OCI-M1 (cell line): ENCODE results near the gene FGGY.
"Not testable (repeated sequence)": the region's sequence is repeated elsewhere in the genome, so short reads cannot be mapped to it uniquely, and the experiment has no call there.

Experiments
- DNase-seq: peaks from one replicate; lab custom pipeline; 2025; lab: John Stamatoyannopoulos, UW

The FGGY gene

DNA sequence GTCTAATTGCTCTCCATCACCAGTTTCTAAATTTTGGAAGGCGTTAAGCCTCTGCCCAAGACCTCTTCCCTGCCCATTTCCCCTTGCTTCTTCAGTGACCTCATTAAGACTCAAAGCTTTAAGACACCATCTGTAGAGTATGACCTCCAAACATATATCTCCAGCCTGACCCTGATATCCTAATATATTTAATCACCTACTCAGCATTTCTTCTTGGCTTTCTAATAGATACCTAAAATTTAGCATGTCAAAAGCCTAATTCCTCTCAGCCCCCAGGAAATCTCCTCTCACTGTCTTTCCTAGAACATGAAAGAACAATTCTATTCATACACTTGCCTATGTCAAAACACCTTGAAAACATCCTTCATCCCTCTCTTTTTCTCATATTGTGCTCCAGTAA, 282.3 kb downstream of the FGGY start:
- DNase-seq = no peak

DNA sequence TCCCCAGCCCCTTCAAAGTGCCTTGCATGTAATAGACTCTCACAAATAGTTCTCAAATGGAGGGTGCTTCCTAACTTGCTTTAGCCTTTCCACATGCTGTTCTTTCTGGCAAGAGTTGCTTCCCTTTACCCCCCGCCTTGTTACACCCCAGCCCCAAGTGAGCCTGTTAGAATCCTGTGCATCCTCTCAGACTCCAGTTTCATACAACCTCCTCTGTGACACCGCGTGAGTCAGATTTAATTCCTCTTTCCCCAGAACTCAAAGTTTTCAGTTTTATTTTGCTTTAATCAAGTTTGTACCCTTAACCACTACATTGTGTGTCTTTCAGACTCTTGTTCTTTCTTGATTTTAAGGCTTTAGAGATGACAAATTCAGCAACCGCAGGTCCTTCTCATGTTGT, 283.4 kb downstream of the FGGY start:
- DNase-seq = no peak

DNA sequence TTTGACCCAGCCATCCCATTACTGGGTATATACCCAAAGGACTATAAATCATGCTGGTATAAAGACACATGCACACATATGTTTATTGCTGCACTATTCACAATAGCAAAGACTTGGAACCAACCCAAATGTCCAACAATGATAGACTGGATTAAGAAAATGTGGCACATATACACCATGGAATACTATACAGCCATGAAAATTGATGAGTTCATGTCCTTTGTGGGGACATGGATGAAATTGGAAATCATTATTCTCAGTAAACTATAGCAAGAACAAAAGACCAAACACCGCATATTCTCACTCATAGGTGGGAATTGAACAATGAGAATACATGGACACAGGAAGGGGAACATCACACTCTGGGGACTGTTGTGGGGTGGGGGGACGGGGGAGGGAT, 295.5 kb downstream of the FGGY start:
- DNase-seq = not testable (repeated sequence)

DNA sequence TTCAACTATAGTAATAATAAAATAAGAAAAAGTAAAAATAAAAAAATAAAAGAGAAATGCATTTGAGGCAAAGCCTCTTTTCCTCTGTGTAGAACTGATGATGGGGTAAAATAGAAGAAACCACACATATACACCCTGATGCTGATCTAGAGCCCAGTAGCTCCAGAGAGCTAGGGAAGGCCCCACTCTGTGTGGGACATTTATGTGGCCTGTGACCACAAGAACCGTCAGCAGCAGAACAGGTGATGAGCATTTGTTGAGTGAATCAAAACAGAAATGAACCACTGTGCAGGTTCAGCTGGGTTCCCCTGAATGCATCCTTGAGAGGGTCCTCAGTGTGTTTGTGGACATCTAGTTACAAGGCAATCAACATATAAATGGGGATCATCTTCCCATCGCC, 296.0 kb downstream of the FGGY start:
- no peak for DNase-seq

DNA sequence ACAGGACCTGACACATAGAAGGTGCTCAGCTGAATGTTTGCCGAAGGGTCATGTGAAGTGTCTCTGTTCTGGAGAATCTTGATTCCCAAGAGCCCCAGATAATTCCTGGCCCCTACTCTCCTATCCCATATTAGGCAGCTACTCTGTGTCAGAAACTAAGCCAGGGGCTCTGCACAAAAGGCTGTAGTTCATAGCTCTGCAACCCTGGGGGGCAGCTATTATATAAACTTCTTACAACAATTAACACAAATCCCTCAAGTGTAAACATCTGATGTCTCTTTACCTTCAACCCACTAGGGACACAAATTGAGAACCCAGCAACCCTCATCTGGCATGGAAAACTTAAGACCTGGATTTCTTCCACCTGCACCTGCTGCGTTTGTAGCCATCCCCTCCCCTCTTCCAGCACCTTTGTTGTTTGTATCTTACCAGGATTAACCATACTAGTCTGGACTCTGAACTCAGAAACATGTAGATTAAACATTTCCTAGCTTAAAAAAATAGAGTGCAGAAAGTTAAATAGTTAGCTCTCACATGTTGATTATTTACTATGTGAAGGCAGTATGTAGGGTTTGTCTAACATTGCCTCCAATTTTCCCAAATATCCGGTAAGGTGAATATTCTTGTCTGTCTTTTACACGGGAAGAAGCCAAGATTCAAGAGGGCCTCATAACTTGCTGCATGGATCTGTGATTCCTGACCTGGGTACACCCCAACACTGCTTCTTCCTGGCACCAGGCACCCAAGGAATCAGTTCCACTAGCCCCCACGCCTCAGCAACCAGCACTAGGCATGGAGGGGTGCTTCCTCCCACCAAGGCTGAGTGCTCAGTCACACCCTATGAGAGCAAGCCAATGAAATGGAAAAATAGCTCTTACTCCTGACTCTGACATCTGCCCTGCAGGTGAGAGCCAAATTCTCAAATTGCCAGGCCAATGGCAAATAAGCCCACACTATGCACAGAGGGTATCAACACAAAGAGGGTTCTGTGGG, 297.2 kb downstream of the FGGY start:
- DNase-seq = no peak

DNA sequence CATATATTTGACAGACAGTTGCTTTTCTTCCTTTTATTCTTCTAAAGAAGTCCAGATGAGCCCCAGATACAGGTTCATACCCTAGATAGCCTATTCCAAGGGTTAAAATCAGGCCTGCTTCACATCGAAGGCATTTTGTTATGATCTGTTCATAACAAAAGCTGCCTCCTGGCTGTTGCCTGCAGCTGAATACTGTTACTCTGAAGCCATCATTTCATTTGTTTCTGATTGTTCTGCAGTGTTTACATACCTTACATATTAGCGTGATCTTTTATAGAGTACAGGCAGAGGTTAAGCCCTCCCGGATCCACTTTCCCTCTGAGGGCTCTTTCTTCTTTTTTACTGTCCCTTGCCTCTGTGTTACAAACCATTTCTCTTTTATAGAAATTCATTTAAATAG, 298.9 kb downstream of the FGGY start:
- no peak for DNase-seq

DNA sequence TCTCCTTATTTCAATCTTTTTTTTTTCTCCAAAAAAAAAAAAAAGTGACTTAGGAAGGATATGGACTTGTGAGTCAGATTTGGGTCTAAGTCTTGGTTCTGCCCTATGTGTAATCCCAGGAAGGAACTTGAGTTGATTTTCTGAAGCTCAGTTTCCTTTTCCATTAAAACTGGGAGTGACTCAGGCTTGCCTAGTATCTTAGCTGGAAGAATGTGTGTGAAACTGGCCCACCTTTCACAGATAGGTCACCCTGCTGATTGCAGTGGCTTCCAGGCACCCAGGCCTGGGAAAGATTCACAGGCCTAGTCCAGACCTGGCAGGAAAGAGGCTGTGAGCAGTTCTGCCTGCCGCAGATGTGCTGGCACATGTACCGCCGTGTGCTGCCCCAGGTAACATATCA, 299.5 kb downstream of the FGGY start:
- DNase-seq = no peak

DNA sequence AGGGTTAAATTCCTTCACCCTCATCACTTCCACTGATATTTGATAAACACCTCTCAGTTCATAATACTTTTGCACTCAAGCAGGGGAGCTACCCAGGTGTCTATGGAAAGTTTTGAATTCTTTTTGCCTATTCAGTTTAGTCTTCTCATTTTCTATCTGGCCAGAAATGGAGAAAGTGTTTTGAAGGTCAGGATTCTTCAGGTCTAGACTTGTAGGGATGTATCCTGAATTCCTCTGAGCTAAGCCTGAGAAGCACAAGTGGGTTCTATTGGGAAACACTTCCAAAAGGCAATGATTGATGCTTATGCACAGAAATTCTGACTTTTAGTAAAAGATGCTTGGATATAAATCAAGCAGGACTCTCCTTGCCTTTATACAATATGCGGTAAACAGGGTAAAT, 300.1 kb downstream of the FGGY start:
- no peak for DNase-seq

DNA sequence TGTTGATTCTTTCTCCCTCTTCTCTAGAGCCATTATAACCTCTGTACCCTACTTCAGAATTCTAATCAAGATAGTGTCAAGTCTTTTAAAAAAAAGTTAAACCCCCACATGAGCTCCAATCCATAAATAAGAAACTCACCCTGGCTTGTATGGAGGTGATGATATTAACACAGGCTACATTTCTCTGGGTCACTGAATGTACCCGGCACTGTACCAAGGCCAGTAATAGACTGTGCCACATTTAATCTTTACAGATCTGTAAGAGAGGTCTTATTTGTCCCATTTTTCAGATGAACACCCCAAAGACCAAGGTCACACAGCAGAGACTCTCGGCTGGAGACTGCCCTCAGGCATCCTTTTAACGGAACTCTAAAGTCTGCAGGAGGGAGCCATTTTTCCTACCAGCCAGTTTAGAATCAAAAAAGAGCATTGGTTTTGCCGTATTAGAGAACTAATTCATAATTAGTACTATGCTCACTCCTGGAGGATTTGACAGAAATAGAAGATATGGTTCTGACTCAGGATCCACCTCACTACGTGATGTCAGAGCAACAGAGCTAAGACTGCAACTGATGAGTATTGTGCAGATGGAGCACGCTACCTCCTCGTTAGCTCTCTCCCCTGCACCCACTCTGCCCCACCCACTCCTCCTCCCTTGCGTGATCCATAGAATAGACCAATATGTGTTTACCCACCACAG, 300.7 kb downstream of the FGGY start:
- no peak for DNase-seq

DNA sequence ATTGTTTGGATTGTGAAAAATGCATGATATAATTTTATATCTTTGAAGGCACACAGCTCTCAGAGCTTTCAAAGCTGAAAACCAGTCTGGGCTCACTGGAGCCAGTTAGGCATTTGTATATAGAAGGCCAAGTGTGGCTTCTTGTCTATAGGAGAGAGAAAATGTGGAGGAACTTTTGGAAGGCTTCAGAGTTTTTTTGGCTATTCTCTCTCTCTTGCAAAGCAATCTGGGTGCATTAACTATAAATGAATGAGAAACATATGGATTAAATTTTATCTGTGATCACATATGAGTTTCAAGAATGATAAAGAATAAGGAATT, 301.2 kb downstream of the FGGY start:
- no peak for DNase-seq

DNA sequence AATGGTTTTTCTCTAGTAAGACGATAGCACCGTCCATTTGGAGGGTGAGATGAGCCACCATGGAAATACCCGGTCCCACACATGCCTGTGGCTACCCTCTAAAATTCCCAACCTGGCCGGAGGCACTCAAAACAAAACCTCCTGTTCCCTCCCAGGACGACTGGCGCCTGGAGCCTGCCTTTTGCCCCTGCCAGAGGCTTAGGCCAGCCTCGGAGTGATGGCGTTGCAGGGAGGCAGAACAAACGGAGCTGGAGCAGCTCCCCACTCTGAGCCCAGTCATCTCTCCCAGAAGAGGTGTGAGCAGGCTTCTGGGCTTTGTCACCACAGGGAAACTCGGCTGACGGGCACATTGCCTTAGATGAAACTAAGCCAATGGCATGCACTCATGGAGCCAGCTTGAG, 304.1 kb downstream of the FGGY start:
- DNase-seq = no peak

DNA sequence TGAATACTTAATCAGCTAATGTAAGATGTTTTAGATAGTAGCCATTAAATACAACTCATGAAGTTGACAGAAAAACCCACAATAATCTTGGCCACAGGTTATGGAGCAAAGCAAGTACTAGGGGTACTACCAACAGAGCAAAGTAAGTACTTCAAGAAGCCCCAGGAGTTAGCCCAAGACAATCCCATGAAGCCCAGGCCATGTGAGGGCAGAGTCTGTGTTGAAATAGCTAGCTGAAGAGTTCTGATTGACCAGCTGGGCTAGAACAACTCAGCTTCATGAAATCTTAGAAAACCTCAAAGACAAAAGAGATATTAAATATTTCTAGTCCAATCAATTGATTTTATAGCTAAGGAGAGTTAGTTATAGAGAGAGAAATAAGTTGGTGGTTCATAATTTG, 304.9 kb downstream of the FGGY start:
- no peak for DNase-seq

DNA sequence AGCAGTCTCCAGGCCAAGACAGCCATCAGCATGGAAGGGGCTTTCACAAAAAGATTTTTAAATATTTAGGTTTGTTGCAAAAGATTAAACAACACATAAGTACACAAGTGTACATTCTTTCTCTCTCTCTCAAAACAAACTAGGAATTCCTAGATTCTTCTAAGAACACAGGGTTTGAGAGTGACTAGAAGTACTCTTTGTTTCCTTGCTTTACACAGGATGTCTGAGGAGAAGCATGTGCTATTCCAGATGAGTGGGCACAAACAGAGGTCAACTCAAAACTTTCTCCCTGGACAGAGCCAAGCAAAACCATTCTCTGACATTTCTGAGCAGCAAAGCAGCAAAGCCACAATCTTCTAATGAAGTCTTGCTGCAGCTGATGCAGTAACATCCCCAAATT, 307.3 kb downstream of the FGGY start:
- DNase-seq = no peak

DNA sequence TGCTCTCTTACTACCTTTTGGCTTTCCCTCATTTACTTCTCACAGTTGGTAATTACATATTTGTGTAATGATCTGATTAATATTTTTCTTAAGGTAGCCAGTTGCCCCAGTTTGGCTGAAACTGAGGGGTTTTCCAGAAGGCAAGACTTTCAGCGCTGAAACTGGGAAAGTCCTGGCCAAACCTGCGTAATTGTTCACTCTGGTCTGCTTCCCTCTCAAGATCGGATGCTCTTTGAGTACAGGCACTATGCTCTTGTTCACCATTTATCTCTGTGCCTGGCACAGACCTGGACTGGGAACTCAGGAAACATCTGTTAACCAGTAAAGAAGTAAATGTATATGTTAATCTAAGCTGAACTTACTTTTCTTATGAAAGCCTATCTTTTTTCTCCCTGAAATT, 308.3 kb downstream of the FGGY start:
- no peak for DNase-seq

DNA sequence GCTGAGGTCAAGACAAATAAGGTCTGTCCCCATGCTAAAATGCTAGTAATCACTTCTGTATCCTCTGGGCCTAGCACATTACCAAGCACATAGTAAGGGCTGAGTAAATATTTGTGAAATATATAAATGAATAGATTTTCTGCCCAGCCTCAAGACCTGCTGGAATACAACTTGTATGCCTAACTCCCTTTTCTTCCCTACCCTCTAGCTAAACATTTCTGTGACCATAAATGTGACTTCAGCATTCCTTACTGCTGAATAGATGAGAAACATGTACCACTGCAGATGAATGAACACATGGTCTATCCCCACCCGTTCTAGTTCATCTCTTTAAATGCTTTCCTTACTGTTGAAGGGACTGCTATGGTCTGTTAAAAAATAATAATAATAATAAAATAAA, 308.9 kb downstream of the FGGY start:
- DNase-seq = no peak

DNA sequence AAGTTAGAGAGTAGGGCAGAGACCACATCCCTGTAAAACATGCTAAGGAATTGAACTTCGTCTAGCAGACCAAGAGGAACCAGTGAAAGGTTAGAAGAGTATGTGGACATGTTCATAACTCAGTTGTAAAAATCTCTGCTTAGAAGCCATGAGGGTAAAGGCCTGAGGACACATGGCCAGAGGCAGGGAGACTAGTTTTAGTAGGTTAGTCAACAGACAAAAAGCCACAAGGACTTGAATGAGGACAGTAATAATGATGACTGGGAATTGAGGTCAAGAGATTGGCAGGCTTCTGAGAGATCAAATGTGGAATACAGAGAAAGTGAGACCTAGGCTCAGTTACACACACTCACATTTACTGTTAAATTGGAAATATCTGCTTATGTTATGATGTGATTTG, 312.4 kb downstream of the FGGY start:
- no peak for DNase-seq

DNA sequence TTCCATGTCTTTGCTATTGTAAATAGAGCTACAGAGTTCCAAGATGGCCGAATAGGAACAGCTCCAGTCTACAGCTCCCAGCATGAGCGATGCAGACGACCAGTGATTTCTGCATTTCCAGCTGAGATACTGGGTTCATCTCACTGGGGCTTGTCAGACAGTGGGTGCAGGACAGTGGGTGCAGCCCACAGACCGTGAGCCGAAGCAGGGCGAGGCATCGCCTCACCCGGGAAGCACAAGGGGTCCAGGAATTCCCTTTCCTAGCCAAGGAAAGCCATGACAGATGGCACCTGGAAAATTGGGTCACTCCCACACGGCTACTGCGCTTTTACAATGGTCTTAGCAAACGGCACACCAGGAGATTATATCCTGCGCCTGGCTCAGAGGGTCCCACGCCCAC, 313.6 kb downstream of the FGGY start:
- not testable (repeated sequence) for DNase-seq

DNA sequence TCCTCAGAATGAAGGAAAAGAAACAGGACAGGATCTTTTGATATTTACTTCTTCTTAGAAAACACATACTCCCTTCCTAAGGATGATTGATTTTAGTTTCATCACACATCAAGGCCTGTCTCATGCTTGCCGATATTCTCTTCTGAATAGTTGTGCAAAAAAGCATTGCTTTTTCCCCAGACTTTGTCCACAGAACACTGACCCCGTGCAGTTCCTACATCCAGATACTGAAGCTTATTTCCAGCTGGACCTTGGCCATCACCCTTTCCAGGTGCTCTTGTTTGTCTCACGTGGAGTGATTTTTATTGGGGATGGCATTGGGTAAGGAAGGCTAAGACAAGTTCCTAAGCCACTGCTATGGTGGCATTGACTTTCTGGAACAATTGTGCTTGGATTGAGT, 320.5 kb downstream of the FGGY start:
- no peak for DNase-seq

DNA sequence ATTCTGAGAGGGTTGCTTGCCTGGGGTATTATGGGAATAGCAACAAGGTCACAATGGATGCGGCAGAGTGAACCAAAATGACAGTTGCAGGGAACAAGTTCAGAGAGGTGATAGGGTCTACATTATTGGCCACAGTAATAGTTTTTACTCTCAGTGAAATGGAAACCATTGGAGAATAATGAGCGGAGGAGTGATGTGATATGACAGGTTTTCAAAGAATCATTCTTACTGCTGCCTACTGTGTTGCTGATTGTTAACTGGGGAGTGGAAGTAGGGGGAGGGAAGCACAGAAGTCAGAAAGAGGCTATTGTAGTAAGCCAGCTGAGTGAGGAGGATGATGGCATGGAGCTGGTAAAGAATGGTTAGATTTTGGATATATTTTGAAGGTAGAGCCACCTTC, 322.7 kb downstream of the FGGY start:
- DNase-seq = no peak

DNA sequence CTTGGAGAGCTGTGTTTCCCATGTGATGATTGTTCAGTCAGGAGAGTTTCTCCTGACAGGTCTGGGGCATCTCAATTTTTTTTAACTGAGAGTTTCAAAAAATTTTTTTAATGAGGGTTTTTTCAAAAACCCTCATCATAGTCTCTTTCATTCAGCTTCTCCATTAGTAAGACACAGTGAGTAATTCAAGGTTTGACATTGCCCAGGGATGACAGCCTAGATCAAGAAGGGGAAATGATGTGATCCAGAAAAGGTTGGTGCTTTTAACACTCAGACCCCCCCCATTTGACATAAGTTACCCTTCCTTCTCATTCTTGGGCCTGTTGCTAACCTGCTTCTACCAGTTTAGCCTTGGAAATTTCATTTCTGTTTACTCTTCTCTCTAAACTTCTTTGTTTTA, 328.5 kb downstream of the FGGY start:
- DNase-seq = no peak

DNA sequence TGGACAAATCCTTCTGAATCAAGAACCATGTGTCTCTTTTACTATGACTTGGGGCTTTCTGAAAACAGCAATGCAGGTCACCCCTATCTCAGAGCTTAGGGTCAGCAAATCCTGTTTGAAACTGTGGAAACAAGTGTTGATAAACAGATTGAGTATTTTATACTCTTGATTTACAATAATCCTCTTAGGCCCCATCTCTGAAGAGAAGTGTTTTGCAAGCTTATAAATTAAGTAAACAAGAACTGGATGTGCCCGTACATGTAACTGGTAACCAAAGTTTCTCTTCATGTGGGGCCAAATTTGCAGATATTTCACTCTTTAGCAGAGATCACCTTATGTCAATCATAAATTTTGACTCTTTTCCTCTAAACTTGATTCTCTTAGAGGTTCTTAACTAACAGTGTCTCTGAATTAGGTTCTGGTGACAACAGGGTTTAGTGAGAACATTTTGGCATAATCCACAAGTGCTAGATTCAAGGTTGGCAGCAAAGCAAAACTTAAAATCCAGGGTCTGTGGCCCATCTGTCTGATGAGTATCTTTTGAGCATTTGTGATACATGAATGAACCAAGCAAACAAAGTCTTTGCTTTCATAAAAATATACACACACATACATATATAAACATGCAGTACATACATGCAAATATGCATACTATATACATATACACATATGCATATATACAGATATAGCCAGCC, 334.8 kb downstream of the FGGY start:
- no peak for DNase-seq

DNA sequence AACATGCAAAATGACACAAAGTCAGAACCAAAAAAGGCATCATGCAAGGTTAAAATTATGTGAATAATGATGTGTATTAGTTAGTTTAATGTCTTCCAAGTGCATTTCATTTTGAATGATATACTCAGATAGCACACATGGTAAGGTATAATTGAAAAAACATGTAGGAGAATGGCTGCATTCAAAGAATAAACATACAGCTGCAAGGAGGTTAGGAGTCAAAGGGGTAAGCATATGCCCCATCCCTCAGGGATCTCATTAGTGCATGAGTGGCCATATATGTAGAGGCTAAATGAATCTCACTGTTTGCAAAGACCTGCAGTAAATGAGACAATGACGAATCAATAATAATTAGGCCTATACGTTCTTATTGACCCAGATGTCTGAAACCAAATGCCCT, 338.2 kb downstream of the FGGY start:
- no peak for DNase-seq

DNA sequence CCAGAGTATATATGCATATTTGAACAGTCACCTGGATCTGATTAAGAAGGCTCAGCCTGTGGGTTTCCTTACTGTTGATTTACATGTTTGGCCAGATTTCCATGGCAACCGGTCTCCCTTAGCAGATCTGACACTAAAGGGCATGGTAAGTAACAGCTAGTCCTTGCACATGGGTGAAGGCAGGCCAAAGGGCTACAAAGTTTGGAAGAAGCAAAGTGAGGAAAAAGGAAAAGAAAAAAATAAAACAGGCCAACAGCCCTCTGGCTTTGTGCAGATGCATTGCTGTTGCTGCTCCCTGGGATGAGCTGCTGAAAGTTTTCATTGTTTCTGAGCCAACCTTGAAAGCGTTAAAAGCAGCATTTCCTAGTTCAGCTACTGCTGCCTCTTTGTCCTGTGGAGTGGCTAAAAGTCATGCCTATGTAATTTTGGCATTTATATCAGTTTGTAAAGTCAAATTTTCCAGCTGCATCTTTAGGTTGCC, 341.4 kb downstream of the FGGY start:
- no peak for DNase-seq
